Gastrocnemius medialis (tissue), 4 donors: ENCODE measurements around the gene CUX1.

Experiments
- POLR2A ChIP-seq, 2 donors: fragments of 450-650 bp; IDR thresholded peaks; one replicate each; pipeline ENCODE4 v1.6.1; 2017; ENCODE audit warnings: antibody characterized with exemption in 2 of 2, mild to moderate bottlenecking in 2 of 2, moderate library complexity in 2 of 2
- TF ChIP-seq, protein P1 (sequence below), 5 experiments: fragments of 450-650 bp in 3 of 5; fragments of 200-600 bp in 2 of 5; sonication (generic) in 2 of 5; IDR thresholded peaks in 4 of 5; conservative IDR thresholded peaks in 1 of 5; 1 replicate in 4 of 5; 2 replicates in 1 of 5; pipeline ENCODE4 v1.5.1; 2016 to 2019; ENCODE audit warnings: antibody characterized with exemption in 5 of 5, mild to moderate bottlenecking in 3 of 5, moderate library complexity in 3 of 5

DNA sequence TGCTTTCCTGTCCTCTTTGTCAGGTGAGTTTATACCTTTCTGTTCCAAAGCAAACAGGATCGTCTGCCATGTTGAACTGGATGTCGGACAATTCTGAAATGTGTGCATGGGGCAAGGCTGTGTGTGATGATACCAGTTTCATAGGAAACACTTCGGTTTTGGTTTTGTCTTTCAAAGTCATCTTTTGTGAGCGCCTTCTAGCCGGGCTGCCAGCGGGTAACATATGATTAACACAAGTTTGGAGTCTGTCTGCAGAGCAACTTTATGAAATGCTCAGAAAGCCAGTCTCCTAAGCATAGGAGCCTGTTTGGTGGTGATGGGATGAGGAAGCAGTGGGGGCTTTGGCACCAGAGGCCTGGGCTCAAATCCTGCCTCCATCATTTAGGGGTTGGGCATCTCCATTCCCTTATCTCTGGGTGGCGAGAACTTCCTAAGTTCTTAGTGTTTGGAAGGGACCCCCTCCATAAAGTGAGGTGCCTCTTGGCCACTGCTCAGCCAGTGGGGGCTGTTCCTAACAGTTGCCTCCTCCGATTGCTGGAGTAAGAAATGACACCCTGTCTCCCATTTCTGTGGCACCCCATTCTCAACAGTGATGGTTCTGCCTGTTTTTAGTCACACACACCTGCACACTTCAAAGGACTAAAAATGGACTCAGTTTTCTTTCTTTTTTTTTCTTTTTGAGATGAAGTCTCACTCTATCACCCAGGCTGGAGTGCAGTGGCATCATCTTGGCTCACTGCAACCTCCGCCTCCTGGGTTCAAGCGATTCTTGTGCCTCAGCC lies 36.8 kb downstream of the CUX1 start:
- TF ChIP-seq, protein P1, sequence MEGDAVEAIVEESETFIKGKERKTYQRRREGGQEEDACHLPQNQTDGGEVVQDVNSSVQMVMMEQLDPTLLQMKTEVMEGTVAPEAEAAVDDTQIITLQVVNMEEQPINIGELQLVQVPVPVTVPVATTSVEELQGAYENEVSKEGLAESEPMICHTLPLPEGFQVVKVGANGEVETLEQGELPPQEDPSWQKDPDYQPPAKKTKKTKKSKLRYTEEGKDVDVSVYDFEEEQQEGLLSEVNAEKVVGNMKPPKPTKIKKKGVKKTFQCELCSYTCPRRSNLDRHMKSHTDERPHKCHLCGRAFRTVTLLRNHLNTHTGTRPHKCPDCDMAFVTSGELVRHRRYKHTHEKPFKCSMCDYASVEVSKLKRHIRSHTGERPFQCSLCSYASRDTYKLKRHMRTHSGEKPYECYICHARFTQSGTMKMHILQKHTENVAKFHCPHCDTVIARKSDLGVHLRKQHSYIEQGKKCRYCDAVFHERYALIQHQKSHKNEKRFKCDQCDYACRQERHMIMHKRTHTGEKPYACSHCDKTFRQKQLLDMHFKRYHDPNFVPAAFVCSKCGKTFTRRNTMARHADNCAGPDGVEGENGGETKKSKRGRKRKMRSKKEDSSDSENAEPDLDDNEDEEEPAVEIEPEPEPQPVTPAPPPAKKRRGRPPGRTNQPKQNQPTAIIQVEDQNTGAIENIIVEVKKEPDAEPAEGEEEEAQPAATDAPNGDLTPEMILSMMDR (IDR thresholded peaks at IDR 0.05 in 4 of 5, conservative IDR thresholded peaks at IDR 0.05 in 1 of 5) = no peak
- TF ChIP-seq POLR2A (IDR thresholded peaks at IDR 0.05) = no peak
